ENCODE measurements around the gene PDHA2. TPM values are rescaled to one million over a fixed set of nuclear protein-coding genes. Genes with fewer than 3 reads are reported as not detected.

Gene PDHA2
- total RNA-seq, 1 experiment from 2014 or later: not detected

DNA sequence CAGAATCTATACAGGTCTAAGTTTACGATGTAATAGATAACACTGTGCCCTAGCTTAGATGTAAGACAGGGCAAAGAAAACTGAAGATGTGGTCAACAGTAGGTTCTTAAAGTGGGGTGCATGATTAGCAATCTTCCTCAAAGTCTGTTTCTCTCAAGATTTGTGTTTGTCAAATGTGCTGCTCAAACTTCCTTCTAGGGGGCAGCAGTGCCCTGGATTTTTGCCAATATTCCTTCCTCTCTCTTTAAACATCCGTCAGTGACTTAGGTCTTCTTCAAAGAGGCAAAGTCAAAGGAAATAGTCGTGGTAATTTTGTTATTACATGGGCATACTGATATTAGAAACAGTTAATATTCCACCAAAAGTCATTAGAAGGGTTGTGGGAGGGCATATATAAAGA is 4.2 kb upstream of the PDHA2 start:
- no peaks in the 10 kb centered on the region for H4K20me1 ChIP-seq (ENCODE audit: insufficient read depth)
- ATAC-seq (peak; percentile 52; the same call in 1 of the 2 replicates), DNase-seq (ENCODE audit: low read depth, low spot score) (peak; percentile 24)
- no peak overlapping the region for H3K4me3 ChIP-seq (replicated peaks in 1 of 2; ENCODE audit: low read depth in 1 of 2, low read length in 2 of 2)
- H3K79me2 ChIP-seq (ENCODE audit: insufficient read depth, low read length): no peaks in the 10 kb centered on the region
- H3K4me1 ChIP-seq (ENCODE audit: control insufficient read depth in 1 of 2, insufficient read depth in 2 of 2, low read length in 2 of 2): no peaks in the 10 kb centered on the region
- no peaks in the 10 kb centered on the region for H3K9me2 ChIP-seq (ENCODE audit: insufficient read depth)
- BruUV-seq (replicated peaks): no TSS peak
- no peak overlapping the region for H3K4me2 ChIP-seq (ENCODE audit: low read length)
- H3K36me3 ChIP-seq (ENCODE audit: control insufficient read depth in 1 of 2, insufficient read depth in 2 of 2, low read length in 2 of 2): no peaks in the 10 kb centered on the region
- no peaks in the 10 kb centered on the region for H3K27me3 ChIP-seq (ENCODE audit: insufficient read depth, low read length)
- no peak overlapping the region for H3K27ac ChIP-seq (ENCODE audit: low read depth, low read length)
- TF ChIP-seq POLR2AphosphoS5 (IDR thresholded peaks at IDR 0.05; ENCODE audit: low read depth, low read length) (no peak), JUND (IDR thresholded peaks at IDR 0.05) (no peak), SIN3A (IDR thresholded peaks at IDR 0.05; ENCODE audit: low read depth) (no peak), RAD21 (IDR thresholded peaks at IDR 0.05; ENCODE audit: low read depth) (peak; percentile 39; the same call in 1 of the 2 replicates)
- TF ChIP-seq, protein P1, sequence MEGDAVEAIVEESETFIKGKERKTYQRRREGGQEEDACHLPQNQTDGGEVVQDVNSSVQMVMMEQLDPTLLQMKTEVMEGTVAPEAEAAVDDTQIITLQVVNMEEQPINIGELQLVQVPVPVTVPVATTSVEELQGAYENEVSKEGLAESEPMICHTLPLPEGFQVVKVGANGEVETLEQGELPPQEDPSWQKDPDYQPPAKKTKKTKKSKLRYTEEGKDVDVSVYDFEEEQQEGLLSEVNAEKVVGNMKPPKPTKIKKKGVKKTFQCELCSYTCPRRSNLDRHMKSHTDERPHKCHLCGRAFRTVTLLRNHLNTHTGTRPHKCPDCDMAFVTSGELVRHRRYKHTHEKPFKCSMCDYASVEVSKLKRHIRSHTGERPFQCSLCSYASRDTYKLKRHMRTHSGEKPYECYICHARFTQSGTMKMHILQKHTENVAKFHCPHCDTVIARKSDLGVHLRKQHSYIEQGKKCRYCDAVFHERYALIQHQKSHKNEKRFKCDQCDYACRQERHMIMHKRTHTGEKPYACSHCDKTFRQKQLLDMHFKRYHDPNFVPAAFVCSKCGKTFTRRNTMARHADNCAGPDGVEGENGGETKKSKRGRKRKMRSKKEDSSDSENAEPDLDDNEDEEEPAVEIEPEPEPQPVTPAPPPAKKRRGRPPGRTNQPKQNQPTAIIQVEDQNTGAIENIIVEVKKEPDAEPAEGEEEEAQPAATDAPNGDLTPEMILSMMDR (IDR thresholded peaks at IDR 0.05 in 2 of 3, conservative IDR thresholded peaks at IDR 0.05 in 1 of 3; ENCODE audit: borderline replicate concordance in 1 of 3, insufficient read depth in 1 of 3, low read depth in 2 of 3, low read length in 2 of 3): peak; percentile 23 to 66 (median 50); a peak in 4 of 6 replicates
- ChIA-PET CTCF (no interaction called here), POLR2A (no interaction called here), RAD21 (ENCODE audit: low non-redundant PET in 1 of 2, low total read pairs in 2 of 2, uncharacterized antibody in 2 of 2, unreplicated experiment in 2 of 2) (no interaction called here)
- H3K9ac ChIP-seq (ENCODE audit: low read length): no peak overlapping the region
- intact Hi-C loops (cut with micrococcal nuclease): loop anchor here (10.0 kb wide), 1 partner anchor 509 kb away; no protein-coding TSS in a partner anchor
- H2AFZ ChIP-seq (ENCODE audit: low read depth, low read length, poor library complexity, severe bottlenecking): peak overlapping the region; percentile 74
- no peaks in the 10 kb centered on the region for H3K9me3 ChIP-seq (ENCODE audit: control insufficient read depth in 1 of 2, insufficient read depth in 1 of 2, low read depth in 1 of 2, low read length in 2 of 2)

DNA sequence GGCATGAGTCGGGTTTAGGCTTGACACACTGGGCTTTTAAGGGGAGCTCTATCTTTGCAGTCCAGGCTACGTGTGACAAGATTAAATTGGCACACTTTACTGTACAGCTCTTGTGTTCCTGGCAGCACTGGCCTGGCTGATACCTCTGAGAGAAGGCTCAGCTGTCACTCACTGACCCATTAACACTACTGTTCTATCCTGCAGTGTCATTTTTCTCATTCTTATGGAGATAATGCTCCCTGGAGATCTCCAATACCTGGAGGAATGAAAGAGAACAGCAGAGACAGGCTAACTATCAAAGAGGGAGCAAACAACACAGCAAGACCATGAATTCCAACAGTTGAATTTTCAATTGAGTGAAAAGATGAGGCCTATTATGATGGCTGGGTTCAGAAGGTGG is 1.7 kb upstream of the PDHA2 start:
- no peak for ATAC-seq
- no peaks in the 10 kb centered on the region for H3K27me3 ChIP-seq (ENCODE audit: insufficient read depth, low read length)
- no peaks in the 10 kb centered on the region for H3K79me2 ChIP-seq (ENCODE audit: insufficient read depth, low read length)
- no peaks in the 10 kb centered on the region for H3K4me1 ChIP-seq (ENCODE audit: control insufficient read depth in 1 of 2, insufficient read depth in 2 of 2, low read length in 2 of 2)
- H3K4me2 ChIP-seq (ENCODE audit: low read length): no peak overlapping the region
- H2AFZ ChIP-seq (ENCODE audit: low read depth, low read length, poor library complexity, severe bottlenecking): no peak overlapping the region
- no peak overlapping the region for H3K4me3 ChIP-seq (replicated peaks in 1 of 2; ENCODE audit: low read depth in 1 of 2, low read length in 2 of 2)
- ChIA-PET RAD21 (ENCODE audit: low non-redundant PET in 1 of 2, low total read pairs in 2 of 2, uncharacterized antibody in 2 of 2, unreplicated experiment in 2 of 2) (interaction anchor here in 1 of 2 experiments (0.7 kb wide), 1 partner anchor 147 kb away, joined by 3 read pairs; no protein-coding TSS in a partner anchor), CTCF (no interaction called here), POLR2A (no interaction called here)
- no peak for DNase-seq (ENCODE audit: low read depth, low spot score)
- no peak for TF ChIP-seq JUND (IDR thresholded peaks at IDR 0.05)
- TF ChIP-seq, protein P2, sequence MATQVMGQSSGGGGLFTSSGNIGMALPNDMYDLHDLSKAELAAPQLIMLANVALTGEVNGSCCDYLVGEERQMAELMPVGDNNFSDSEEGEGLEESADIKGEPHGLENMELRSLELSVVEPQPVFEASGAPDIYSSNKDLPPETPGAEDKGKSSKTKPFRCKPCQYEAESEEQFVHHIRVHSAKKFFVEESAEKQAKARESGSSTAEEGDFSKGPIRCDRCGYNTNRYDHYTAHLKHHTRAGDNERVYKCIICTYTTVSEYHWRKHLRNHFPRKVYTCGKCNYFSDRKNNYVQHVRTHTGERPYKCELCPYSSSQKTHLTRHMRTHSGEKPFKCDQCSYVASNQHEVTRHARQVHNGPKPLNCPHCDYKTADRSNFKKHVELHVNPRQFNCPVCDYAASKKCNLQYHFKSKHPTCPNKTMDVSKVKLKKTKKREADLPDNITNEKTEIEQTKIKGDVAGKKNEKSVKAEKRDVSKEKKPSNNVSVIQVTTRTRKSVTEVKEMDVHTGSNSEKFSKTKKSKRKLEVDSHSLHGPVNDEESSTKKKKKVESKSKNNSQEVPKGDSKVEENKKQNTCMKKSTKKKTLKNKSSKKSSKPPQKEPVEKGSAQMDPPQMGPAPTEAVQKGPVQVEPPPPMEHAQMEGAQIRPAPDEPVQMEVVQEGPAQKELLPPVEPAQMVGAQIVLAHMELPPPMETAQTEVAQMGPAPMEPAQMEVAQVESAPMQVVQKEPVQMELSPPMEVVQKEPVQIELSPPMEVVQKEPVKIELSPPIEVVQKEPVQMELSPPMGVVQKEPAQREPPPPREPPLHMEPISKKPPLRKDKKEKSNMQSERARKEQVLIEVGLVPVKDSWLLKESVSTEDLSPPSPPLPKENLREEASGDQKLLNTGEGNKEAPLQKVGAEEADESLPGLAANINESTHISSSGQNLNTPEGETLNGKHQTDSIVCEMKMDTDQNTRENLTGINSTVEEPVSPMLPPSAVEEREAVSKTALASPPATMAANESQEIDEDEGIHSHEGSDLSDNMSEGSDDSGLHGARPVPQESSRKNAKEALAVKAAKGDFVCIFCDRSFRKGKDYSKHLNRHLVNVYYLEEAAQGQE (IDR thresholded peaks at IDR 0.05; ENCODE audit: low read depth): no peak
- no peak for TF ChIP-seq CEBPB (IDR thresholded peaks at IDR 0.05; ENCODE audit: low read depth)
- TF ChIP-seq SIN3A (IDR thresholded peaks at IDR 0.05; ENCODE audit: low read depth): no peak
- no peak for TF ChIP-seq CBX3 (IDR thresholded peaks at IDR 0.05; ENCODE audit: low read depth)
- TF ChIP-seq, protein P3, sequence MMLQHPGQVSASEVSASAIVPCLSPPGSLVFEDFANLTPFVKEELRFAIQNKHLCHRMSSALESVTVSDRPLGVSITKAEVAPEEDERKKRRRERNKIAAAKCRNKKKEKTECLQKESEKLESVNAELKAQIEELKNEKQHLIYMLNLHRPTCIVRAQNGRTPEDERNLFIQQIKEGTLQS (IDR thresholded peaks at IDR 0.05): no peak
- TF ChIP-seq RAD21 (IDR thresholded peaks at IDR 0.05; ENCODE audit: low read depth): no peak
- TF ChIP-seq EZH2phosphoT487 (IDR thresholded peaks at IDR 0.05; ENCODE audit: borderline replicate concordance): no peak
- no peak for TF ChIP-seq ELF1 (IDR thresholded peaks at IDR 0.05; ENCODE audit: borderline replicate concordance, low read depth)
- no peak for TF ChIP-seq SRF (IDR thresholded peaks at IDR 0.05; ENCODE audit: low read depth)
- no peak overlapping the region for H3K9ac ChIP-seq (ENCODE audit: low read length)
- no peaks in the 10 kb centered on the region for H4K20me1 ChIP-seq (ENCODE audit: insufficient read depth)
- H3K9me3 ChIP-seq (ENCODE audit: control insufficient read depth in 1 of 2, insufficient read depth in 1 of 2, low read depth in 1 of 2, low read length in 2 of 2): no peaks in the 10 kb centered on the region
- H3K36me3 ChIP-seq (ENCODE audit: control insufficient read depth in 1 of 2, insufficient read depth in 2 of 2, low read length in 2 of 2): no peaks in the 10 kb centered on the region
- no peak overlapping the region for H3K27ac ChIP-seq (ENCODE audit: low read depth, low read length)
- intact Hi-C loops (cut with micrococcal nuclease): loop anchor here (10.0 kb wide), 1 partner anchor 507 kb away; no protein-coding TSS in a partner anchor
- BruUV-seq (replicated peaks): no TSS peak
- no peaks in the 10 kb centered on the region for H3K9me2 ChIP-seq (ENCODE audit: insufficient read depth)

Data from HCT116 (cell line).